ENCODE measurements around the gene SCFD1.
A peak's percentile ranks its signal among the peaks of the same experiment; 100 is the strongest.
"Not testable (repeated sequence)": the region's sequence is repeated elsewhere in the genome, so short reads cannot be mapped to it uniquely, and the experiment has no call there.

SCFD1 gene

GRCh38 chr14:30610787-30611343 lies 11.3 kb upstream of the SCFD1 start:
- DNase-seq (ENCODE audit: low read depth in 1 of 2, low spot score in 1 of 2): no peak

GRCh38 chr14:30614155-30614554 lies 8.0 kb upstream of the SCFD1 start:
- no peak for DNase-seq (ENCODE audit: low read depth in 1 of 2, low spot score in 1 of 2)

GRCh38 chr14:30620178-30620577 lies 1.9 kb upstream of the SCFD1 start:
- no peak for DNase-seq (ENCODE audit: low read depth in 1 of 2, low spot score in 1 of 2)

- no peak for DNase-seq (ENCODE audit: low read depth in 1 of 2, low spot score in 1 of 2)
Measured at GRCh38 chr14:30621354-30621939, 672 bp upstream of the SCFD1 start.

GRCh38 chr14:30623412-30624131 lies 1.5 kb downstream of the SCFD1 start:
- DNase-seq (ENCODE audit: low read depth in 1 of 2, low spot score in 1 of 2): no peak

- no peak for DNase-seq (ENCODE audit: low read depth in 1 of 2, low spot score in 1 of 2)
Measured at GRCh38 chr14:30624132-30624423, 2.0 kb downstream of the SCFD1 start.

- no peak for DNase-seq (ENCODE audit: low read depth in 1 of 2, low spot score in 1 of 2)
Measured at GRCh38 chr14:30625533-30625932, 3.4 kb downstream of the SCFD1 start.

- not testable (repeated sequence) for DNase-seq (ENCODE audit: low read depth in 1 of 2, low spot score in 1 of 2)
Measured at GRCh38 chr14:30629432-30629831, 7.3 kb downstream of the SCFD1 start.

GRCh38 chr14:30630248-30630647 lies 8.1 kb downstream of the SCFD1 start:
- no peak for DNase-seq (ENCODE audit: low read depth in 1 of 2, low spot score in 1 of 2)

GRCh38 chr14:30632730-30633129 lies 10.6 kb downstream of the SCFD1 start:
- DNase-seq (ENCODE audit: low read depth in 1 of 2, low spot score in 1 of 2): no peak

GRCh38 chr14:30638926-30639325 lies 16.8 kb downstream of the SCFD1 start:
- DNase-seq (ENCODE audit: low read depth in 1 of 2, low spot score in 1 of 2): no peak

- DNase-seq (ENCODE audit: low read depth in 1 of 2, low spot score in 1 of 2): no peak
Measured at GRCh38 chr14:30641207-30641606, 19.1 kb downstream of the SCFD1 start.

- DNase-seq (ENCODE audit: low read depth in 1 of 2, low spot score in 1 of 2): not testable (repeated sequence)
Measured at GRCh38 chr14:30644462-30644861, 22.3 kb downstream of the SCFD1 start.

- no peak for DNase-seq (ENCODE audit: low read depth in 1 of 2, low spot score in 1 of 2)
Measured at GRCh38 chr14:30645600-30645999, 23.5 kb downstream of the SCFD1 start.

- DNase-seq (ENCODE audit: low read depth in 1 of 2, low spot score in 1 of 2): no peak
Measured at GRCh38 chr14:30648471-30648870, 26.4 kb downstream of the SCFD1 start.

GRCh38 chr14:30651937-30652336 lies 29.8 kb downstream of the SCFD1 start:
- no peak for DNase-seq (ENCODE audit: low read depth in 1 of 2, low spot score in 1 of 2)

GRCh38 chr14:30655124-30655523 lies 33.0 kb downstream of the SCFD1 start:
- DNase-seq (ENCODE audit: low read depth in 1 of 2, low spot score in 1 of 2): no peak

- no peak for DNase-seq (ENCODE audit: low read depth in 1 of 2, low spot score in 1 of 2)
Measured at GRCh38 chr14:30655658-30656057, 33.5 kb downstream of the SCFD1 start.

- DNase-seq (ENCODE audit: low read depth in 1 of 2, low spot score in 1 of 2): peak in 1 of 2 donors; percentile 2
Measured at GRCh38 chr14:30656190-30656632, 34.1 kb downstream of the SCFD1 start.

- DNase-seq (ENCODE audit: low read depth in 1 of 2, low spot score in 1 of 2): no peak
Measured at GRCh38 chr14:30657050-30657449, 34.9 kb downstream of the SCFD1 start.

- no peak for DNase-seq (ENCODE audit: low read depth in 1 of 2, low spot score in 1 of 2)
Measured at GRCh38 chr14:30657606-30658163, 35.6 kb downstream of the SCFD1 start.

- no peak for DNase-seq (ENCODE audit: low read depth in 1 of 2, low spot score in 1 of 2)
Measured at GRCh38 chr14:30658645-30659044, 36.5 kb downstream of the SCFD1 start.

Measured in stimulated activated CD4-positive, alpha-beta T cell treated with anti-CD3 and anti-CD28 coated beads, Interleukin-15, amount 100 ng/mL, for 1 hour (primary cell).